Adrenal gland (tissue), 12 donors: ENCODE data around the gene GIGYF2. TPM values are rescaled to one million over a fixed set of nuclear protein-coding genes. Genes with fewer than 3 reads are reported as not detected.

ENCODE experiments used
- DNase-seq, 7 donors: peaks; one replicate each; pipeline ENCODE4 v3.0.0-alpha.2; 2019 to 2020
- H3K27ac ChIP-seq, 5 donors: fragments of 200-600 bp; sonication (generic) in 4 of 5; 1 replicate in 3 of 5; 2 replicates in 2 of 5; pipeline versions ENCODE4 v1.5.1 to v1.8.0; 2016 to 2020; ENCODE audit warnings: mild to moderate bottlenecking in 1 of 5
- H3K27me3 ChIP-seq: fragments of 200-600 bp; 2 replicates; pipeline ENCODE4 v1.8.0; 2021
- H3K36me3 ChIP-seq, 2 donors: fragments of 200-600 bp; replicated peaks in 1 of 2; 1 replicate in 1 of 2; 2 replicates in 1 of 2; pipeline versions ENCODE4 v1.5.1 to v1.8.0; 2018 to 2022
- H3K4me1 ChIP-seq, 2 donors: fragments of 200-600 bp; replicated peaks in 1 of 2; 1 replicate in 1 of 2; 2 replicates in 1 of 2; pipeline versions ENCODE4 v1.5.1 to v1.8.0; 2018 to 2021
- H3K4me3 ChIP-seq, 4 donors: fragments of 200-600 bp; sonication (generic) in 3 of 4; one replicate each; pipeline ENCODE4 v1.5.1; 2016 to 2018
- H3K9me3 ChIP-seq, 3 donors: fragments of 200-600 bp; sonication (generic) in 1 of 3; replicated peaks in 1 of 3; 1 replicate in 2 of 3; 2 replicates in 1 of 3; pipeline versions ENCODE4 v1.5.1 to v1.8.0; 2016 to 2021
- POLR2A ChIP-seq, 2 donors: fragments of 450-650 bp; IDR thresholded peaks; one replicate each; pipeline ENCODE4 v1.6.1; 2017; ENCODE audit warnings: antibody characterized with exemption in 2 of 2, mild to moderate bottlenecking in 2 of 2, moderate library complexity in 1 of 2
- WGBS, 4 donors: extraction: QIAGEN DNeasy Blood & Tissue Kit in 2 of 4; methylation state at CpG; one replicate each; pipeline versions ENCODE4 v1.1.5 to v1.1.7; 2013 to 2017; 5-methylcytosine and 5-hydroxymethylcytosine counted together
- intact Hi-C, 2 donors: fragments of 100-400 bp; cut with DNase I; formaldehyde crosslinking; loops; one replicate each; pipeline versions ENCODE4 v1.14.1 to v1.15.0; 2022 to 2023
- polyA plus RNA-seq, 3 donors: library from polyadenylated mRNA; stranded (reverse); fragments of 200-250 nt in 2 of 3; fragments of 350-450 nt in 1 of 3; fragmentation: Illumina TruSeq in 1 of 3; extraction: RNeasy Lipid Tissue Mini Kit (QIAGEN cat#74804) in 1 of 3; gene quantifications; one replicate each; pipeline ENCODE4 v1.2.3, GENCODE V29; 2013 to 2014
- total RNA-seq, 9 donors: library from RNA; depleted of rRNA in 4 of 9; stranded (reverse); fragments of >200 nt in 4 of 9; fragments of 120-200 nt in 1 of 9; fragmentation: NEBNext Ultra II Directional in 1 of 9; extraction: Animal tissue kit (Norgen Biotek cat#: 25700) in 1 of 9; gene quantifications; one replicate each; pipeline versions ENCODE4 v1.1.0 to v1.2.4, GENCODE V29; 2013 to 2023
- TF ChIP-seq, protein P1 (sequence below), 6 experiments: fragments of 450-650 bp in 4 of 6; fragments of 200-600 bp in 2 of 6; sonication (generic) in 1 of 6; IDR thresholded peaks; 1 replicate in 5 of 6; 2 replicates in 1 of 6; pipeline versions ENCODE4 v1.5.1 to v1.8.0; 2016 to 2021; ENCODE audit warnings: antibody characterized with exemption in 6 of 6, mild to moderate bottlenecking in 2 of 6, moderate library complexity in 1 of 6
- donor health status: healthy with polysubstance abuse.
- donor health status: Bipolar disorder and iron deficiency.
- donor health status: DM: yes; HTN: yes; CAD: no.
- donor health status: DM: no; HTN: no; CAD: no.
- donor health status: DM: no; HTN: no; CAD: no.
- donor health status: DM: yes; HTN: yes; CAD: no.

The GIGYF2 gene
- total and polyA plus RNA-seq, 12 donors: 13.5 to 93.7 (median 65.4) TPM

- no peak overlapping the region for H3K27ac ChIP-seq
- no peaks in the 10 kb centered on the region for H3K4me1 ChIP-seq
- WGBS, 4 donors: 90 to 99% (median 94%) methylated on average over 15 to 29 of the region's 29 CpGs
- no peaks in the 10 kb centered on the region for H3K9me3 ChIP-seq
- H3K27me3 ChIP-seq: no peaks in the 10 kb centered on the region
- no peak for DNase-seq
- no peaks in the 10 kb centered on the region for H3K36me3 ChIP-seq
- TF ChIP-seq, protein P1, sequence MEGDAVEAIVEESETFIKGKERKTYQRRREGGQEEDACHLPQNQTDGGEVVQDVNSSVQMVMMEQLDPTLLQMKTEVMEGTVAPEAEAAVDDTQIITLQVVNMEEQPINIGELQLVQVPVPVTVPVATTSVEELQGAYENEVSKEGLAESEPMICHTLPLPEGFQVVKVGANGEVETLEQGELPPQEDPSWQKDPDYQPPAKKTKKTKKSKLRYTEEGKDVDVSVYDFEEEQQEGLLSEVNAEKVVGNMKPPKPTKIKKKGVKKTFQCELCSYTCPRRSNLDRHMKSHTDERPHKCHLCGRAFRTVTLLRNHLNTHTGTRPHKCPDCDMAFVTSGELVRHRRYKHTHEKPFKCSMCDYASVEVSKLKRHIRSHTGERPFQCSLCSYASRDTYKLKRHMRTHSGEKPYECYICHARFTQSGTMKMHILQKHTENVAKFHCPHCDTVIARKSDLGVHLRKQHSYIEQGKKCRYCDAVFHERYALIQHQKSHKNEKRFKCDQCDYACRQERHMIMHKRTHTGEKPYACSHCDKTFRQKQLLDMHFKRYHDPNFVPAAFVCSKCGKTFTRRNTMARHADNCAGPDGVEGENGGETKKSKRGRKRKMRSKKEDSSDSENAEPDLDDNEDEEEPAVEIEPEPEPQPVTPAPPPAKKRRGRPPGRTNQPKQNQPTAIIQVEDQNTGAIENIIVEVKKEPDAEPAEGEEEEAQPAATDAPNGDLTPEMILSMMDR (IDR thresholded peaks at IDR 0.05): no peak
- no peak for TF ChIP-seq POLR2A (IDR thresholded peaks at IDR 0.05)
- no peak overlapping the region for H3K4me3 ChIP-seq
- intact Hi-C loops: no loop called here
Measured at GRCh38 chr2:232883116-232883721, 186.1 kb downstream of the GIGYF2 start.

DNA sequence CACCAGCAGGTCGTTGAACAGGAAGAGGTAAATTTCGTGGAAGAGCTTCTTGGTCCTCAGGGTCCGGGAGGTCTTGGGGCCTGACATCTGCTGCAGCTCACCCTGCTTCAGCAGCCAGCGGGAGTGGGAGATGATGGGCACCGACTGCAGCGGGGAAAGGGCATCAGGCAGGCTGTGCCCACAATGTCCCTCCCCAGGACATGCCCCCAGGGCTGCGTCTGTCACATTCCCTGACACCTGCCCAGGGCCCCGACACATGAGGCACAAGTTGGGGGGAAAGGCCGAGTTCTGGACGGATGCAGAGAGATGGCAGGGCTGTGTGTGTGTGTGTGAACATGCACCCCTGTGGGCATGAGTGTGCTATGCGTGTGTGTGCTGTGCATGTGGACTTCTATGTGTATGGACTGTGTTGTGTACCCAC lies 186.9 kb downstream of the GIGYF2 start:
- Histone ChIP-seq H3K4me1 (no peaks in the 10 kb centered on the region), H3K4me3 (no peak overlapping the region), H3K36me3 (no peaks in the 10 kb centered on the region), H3K27me3 (no peaks in the 10 kb centered on the region), H3K27ac (no peak overlapping the region), H3K9me3 (no peaks in the 10 kb centered on the region)
- no peak for TF ChIP-seq POLR2A (IDR thresholded peaks at IDR 0.05)
- TF ChIP-seq, protein P1 (IDR thresholded peaks at IDR 0.05): no peak
- DNase-seq: peak in 1 of 7 donors; percentile 19
- intact Hi-C loops: no loop called here
- 85 to 93% (median 86%) methylated on average over 5 to 11 of the region's 11 CpGs for WGBS, 4 donors

DNA sequence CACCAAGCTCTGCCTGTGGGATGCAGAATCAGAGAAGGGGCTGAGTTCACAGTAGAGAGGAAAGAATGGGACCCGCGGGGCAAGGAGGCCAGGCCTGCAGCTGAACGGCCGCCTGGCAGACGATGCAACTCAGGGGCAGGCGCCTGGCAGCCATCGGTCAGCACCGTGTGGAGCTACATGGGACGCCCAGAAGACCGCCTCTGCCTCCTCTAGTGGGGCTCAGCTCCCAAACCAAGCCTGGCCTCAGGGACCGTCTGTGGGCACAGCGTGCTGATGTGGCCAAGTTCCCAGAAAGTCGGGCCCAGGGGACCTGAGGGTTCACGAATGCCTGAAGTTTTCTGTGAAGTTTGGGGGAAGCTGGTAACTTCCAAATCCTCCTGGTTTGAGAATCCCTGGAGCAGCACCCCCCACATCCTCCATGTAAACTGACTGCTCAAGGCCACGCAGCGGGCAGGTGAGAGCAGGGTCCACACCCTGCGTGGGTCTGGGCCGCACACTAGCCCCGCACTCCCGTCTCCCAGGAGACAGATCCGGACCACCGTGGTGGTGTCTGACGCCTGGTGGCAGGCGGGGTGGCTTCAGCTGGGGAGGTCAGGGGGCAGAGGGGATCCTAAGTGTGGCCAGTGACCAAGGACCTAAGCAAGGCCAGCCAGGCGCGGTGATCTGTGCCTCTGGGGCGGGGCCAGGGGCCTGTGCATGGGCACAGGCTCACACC lies 187.6 kb downstream of the GIGYF2 start:
- H3K27me3 ChIP-seq: no peaks in the 10 kb centered on the region
- H3K9me3 ChIP-seq: no peaks in the 10 kb centered on the region
- peak in 2 of 7 donors; percentile 2 to 16 for DNase-seq
- no peak overlapping the region for H3K27ac ChIP-seq
- H3K36me3 ChIP-seq: no peaks in the 10 kb centered on the region
- 82 to 93% (median 87%) methylated on average over 9 to 27 of the region's 27 CpGs for WGBS, 4 donors
- TF ChIP-seq POLR2A (IDR thresholded peaks at IDR 0.05): no peak
- TF ChIP-seq, protein P1 (IDR thresholded peaks at IDR 0.05): no peak
- no peaks in the 10 kb centered on the region for H3K4me1 ChIP-seq
- intact Hi-C loops: no loop called here
- H3K4me3 ChIP-seq: no peak overlapping the region

- peak in 1 of 7 donors; percentile 0 for DNase-seq
- Histone ChIP-seq H3K27me3 (no peaks in the 10 kb centered on the region), H3K4me3 (no peak overlapping the region), H3K36me3 (no peaks in the 10 kb centered on the region), H3K4me1 (no peaks in the 10 kb centered on the region), H3K9me3 (no peaks in the 10 kb centered on the region), H3K27ac (no peak overlapping the region)
- WGBS, 4 donors: 90 to 92% (median 91%) methylated on average over 14 to 25 of the region's 25 CpGs
- intact Hi-C loops: no loop called here
- TF ChIP-seq, protein P1 (IDR thresholded peaks at IDR 0.05): no peak
Measured at GRCh38 chr2:232885264-232885961, 188.3 kb downstream of the GIGYF2 start.
